Stomach (tissue), 9 donors: Measurements from ENCODE around the gene ZFHX3. TPM values are rescaled to one million over a fixed set of nuclear protein-coding genes. Genes with fewer than 3 reads are reported as not detected.

ENCODE experiments used
- DNase-seq, 2 donors: peaks; one replicate each; pipeline versions ENCODE4 v3.0.0 to v3.0.0-alpha.2; 2013 to 2019
- H3K27ac ChIP-seq, 5 donors: fragments of 200-600 bp in 4 of 5; sonication (generic) in 4 of 5; one replicate each; pipeline ENCODE4 v1.5.1; 2013 to 2019; ENCODE audit warnings: mild to moderate bottlenecking in 1 of 5, moderate library complexity in 1 of 5
- H3K27me3 ChIP-seq, 3 donors: fragments of 200-600 bp; sonication (generic); one replicate each; pipeline ENCODE4 v1.5.1; 2017 to 2019; ENCODE audit warnings: mixed run types in 1 of 3
- H3K36me3 ChIP-seq, 4 donors: fragments of 200-600 bp; sonication (generic); 1 replicate in 3 of 4; 2 replicates in 1 of 4; pipeline ENCODE4 v1.5.1; 2016 to 2019
- H3K4me1 ChIP-seq, 4 donors: fragments of 200-600 bp; sonication (generic); one replicate each; pipeline ENCODE4 v1.5.1; 2016 to 2019
- H3K4me3 ChIP-seq, 4 donors: fragments of 200-600 bp; sonication (generic) in 3 of 4; one replicate each; pipeline ENCODE4 v1.5.1; 2016 to 2019; ENCODE audit warnings: mild to moderate bottlenecking in 1 of 4
- H3K9me3 ChIP-seq, 4 donors: fragments of 200-600 bp; sonication (generic); one replicate each; pipeline ENCODE4 v1.5.1; 2016 to 2019
- CTCF ChIP-seq, 7 experiments: fragments of 450-650 bp in 4 of 7; fragments of 200-600 bp in 3 of 7; sonication (generic) in 3 of 7; IDR thresholded peaks; one replicate each; pipeline ENCODE4 v1.5.1; 2016 to 2019; ENCODE audit warnings: antibody characterized with exemption in 7 of 7, control low read depth in 2 of 7, mild to moderate bottlenecking in 1 of 7
- EP300 ChIP-seq: sonication (generic); formaldehyde crosslinking; IDR thresholded peaks from one replicate; pipeline ENCODE4 v1.6.1; 2017; ENCODE audit warnings: antibody characterized with exemption
- POLR2A ChIP-seq, 4 donors: fragments of 450-650 bp; IDR thresholded peaks; one replicate each; pipeline ENCODE4 v1.6.1; 2016; ENCODE audit warnings: antibody characterized with exemption in 4 of 4, control low read depth in 2 of 4, mild to moderate bottlenecking in 1 of 4, moderate library complexity in 1 of 4
- POLR2AphosphoS5 ChIP-seq, 3 donors: sonication (generic); formaldehyde crosslinking; IDR thresholded peaks; one replicate each; pipeline ENCODE4 v1.6.1; 2016; ENCODE audit warnings: antibody characterized with exemption in 3 of 3
- WGBS, 5 donors: extraction: QIAGEN DNeasy Blood & Tissue Kit in 3 of 5; methylation state at CpG; one replicate each; pipeline versions ENCODE4 v1.1.5 to v1.1.7; 2013 to 2018; 5-methylcytosine and 5-hydroxymethylcytosine counted together
- intact Hi-C: fragments of 100-400 bp; cut with DNase I; formaldehyde crosslinking; loops from one replicate; pipeline ENCODE4 v1.15.1; 2023; ENCODE audit warnings: low total_unique reads
- polyA plus RNA-seq, 3 donors: library from polyadenylated mRNA; stranded (reverse); fragments of 200-250 nt; gene quantifications; one replicate each; pipeline ENCODE4 v1.2.3, GENCODE V29; 2013
- total RNA-seq, 5 donors: library from RNA; depleted of rRNA; stranded (reverse); fragments of >200 nt; gene quantifications; one replicate each; pipeline versions ENCODE4 v1.1.0 to v1.2.3, GENCODE V29; 2014 to 2016
- donor health status: healthy with polysubstance abuse.
- donor health status: Bipolar disorder and iron deficiency.
- donor health status: healthy.

The ZFHX3 gene
- total and polyA plus RNA-seq, 8 donors = 1.1 to 27.5 (median 11.8) TPM

DNA sequence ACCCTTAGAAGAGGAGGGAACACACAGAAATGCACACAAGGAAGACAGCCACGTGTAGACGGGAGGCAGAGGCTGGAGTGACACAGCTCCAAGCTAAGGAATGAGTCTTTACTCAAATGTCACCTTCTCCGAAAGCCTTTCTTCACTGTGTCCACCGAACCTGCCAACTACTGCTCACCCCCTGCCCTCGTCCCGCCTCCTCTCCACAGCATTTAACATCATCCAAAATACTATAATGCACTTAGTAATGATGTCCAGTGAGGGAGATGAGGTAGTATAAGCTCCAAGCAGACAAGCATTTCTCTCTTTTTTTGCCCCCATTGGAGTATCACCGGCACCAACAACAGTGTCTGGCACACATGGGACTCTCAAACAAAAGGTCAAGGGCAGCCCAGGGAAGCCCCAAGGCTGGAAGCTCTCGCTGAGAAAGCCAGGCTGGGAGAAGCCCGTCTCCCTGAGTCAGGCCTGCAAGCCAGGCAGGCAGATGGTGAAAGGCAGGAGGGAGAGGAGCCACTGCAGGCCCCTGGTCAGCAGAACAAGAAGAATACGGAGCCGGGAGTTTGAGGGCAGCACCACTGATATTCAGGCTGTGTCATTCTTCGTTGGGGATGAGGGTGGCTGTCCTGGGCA, 25.9 kb downstream of the ZFHX3 start:
- Histone ChIP-seq H3K4me3 (no peak overlapping the region), H3K9me3 (no peaks in the 10 kb centered on the region), H3K36me3 (no peaks in the 10 kb centered on the region), H3K4me1 (peaks cover 38 to 75% (median 51%) of the 10 kb centered on the region in 4 donors), H3K27ac (no peak overlapping the region), H3K27me3 (no peaks in the 10 kb centered on the region)
- DNase-seq = no peak
- WGBS, 5 donors = 77 to 93% (median 90%) methylated on average over 12 of the region's 12 CpGs
- intact Hi-C loops = no loop called here
- no peak for TF ChIP-seq POLR2AphosphoS5 (IDR thresholded peaks at IDR 0.05)
- TF ChIP-seq CTCF (IDR thresholded peaks at IDR 0.05) = no peak
- TF ChIP-seq EP300 = no peak
- TF ChIP-seq POLR2A (IDR thresholded peaks at IDR 0.05) = no peak

- peak; percentile 90 to 91 for DNase-seq
- no peaks in the 10 kb centered on the region for H3K9me3 ChIP-seq
- TF ChIP-seq EP300 (no peak), CTCF (IDR thresholded peaks at IDR 0.05) (no peak), POLR2AphosphoS5 (IDR thresholded peaks at IDR 0.05) (peak in 2 of 3 donors; percentile 50 to 89)
- H3K4me3 ChIP-seq = no peak overlapping the region
- peak overlapping the region in 4 of 5 donors; percentile 43 to 80 (median 63) for H3K27ac ChIP-seq
- intact Hi-C loops = no loop called here
- peaks cover 52 to 78% (median 60%) of the 10 kb centered on the region in 4 donors for H3K4me1 ChIP-seq
- no peaks in the 10 kb centered on the region for H3K36me3 ChIP-seq
- no peaks in the 10 kb centered on the region for H3K27me3 ChIP-seq
- 22 to 45% (median 39%) methylated on average over 12 of the region's 12 CpGs for WGBS, 5 donors
Observed at GRCh38 chr16:73020409-73020884, 27.5 kb downstream of the ZFHX3 start.

DNA sequence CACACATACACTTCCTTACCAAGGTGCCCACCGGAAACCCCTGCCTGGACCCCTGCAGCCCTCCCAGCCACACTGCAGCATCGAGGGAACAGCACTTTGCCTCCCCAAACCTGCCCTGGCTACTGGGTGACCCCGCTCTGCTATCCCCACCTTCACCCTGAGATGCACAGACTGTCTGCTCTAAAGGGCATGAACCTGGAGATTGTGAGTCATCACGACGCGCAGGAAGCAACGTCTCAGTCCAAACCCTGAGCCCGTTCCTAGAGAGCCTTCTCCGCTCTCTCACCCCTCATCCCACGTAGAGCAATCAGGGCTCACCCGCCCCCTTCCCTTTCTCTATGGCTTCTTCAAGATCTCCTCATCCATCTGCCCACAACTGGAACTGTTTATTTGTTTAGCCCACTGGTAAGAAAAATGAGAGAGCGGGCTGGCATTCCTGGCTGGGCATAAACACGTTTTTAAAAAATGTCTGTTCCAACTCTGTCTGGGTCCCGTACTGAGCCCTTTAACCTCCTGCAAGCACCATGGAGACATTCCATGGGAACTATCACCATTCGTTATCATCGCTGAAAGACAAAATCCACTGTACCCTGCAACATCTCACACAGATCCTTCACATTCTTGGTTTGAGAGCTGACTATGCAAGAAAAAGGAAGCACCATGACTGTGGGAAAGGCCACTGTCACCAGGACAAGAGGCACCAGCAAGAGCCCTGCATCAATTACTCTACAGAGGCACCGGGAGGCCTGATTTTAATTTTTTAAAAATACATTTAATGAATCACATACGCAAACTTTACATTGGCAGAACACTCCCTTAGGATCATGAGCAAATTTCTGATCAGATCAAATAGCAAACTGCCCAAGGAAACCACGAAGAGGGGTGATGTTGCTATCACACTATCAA, 28.2 kb downstream of the ZFHX3 start:
- no peaks in the 10 kb centered on the region for H3K9me3 ChIP-seq
- no peaks in the 10 kb centered on the region for H3K36me3 ChIP-seq
- H3K27ac ChIP-seq = peak overlapping the region; percentile 37 to 80 (median 62)
- no peak overlapping the region for H3K4me3 ChIP-seq
- no peaks in the 10 kb centered on the region for H3K27me3 ChIP-seq
- TF ChIP-seq POLR2A (IDR thresholded peaks at IDR 0.05) (no peak), POLR2AphosphoS5 (IDR thresholded peaks at IDR 0.05) (no peak), CTCF (IDR thresholded peaks at IDR 0.05) (no peak), EP300 (no peak)
- intact Hi-C loops = no loop called here
- 57 to 71% (median 67%) methylated on average over 18 to 19 of the region's 19 CpGs for WGBS, 5 donors
- peak in 1 of 2 donors; percentile 43 for DNase-seq
- peaks cover 47 to 77% (median 58%) of the 10 kb centered on the region in 4 donors for H3K4me1 ChIP-seq

- TF ChIP-seq POLR2AphosphoS5 (IDR thresholded peaks at IDR 0.05) = no peak
- TF ChIP-seq CTCF (IDR thresholded peaks at IDR 0.05) = no peak
- TF ChIP-seq EP300 = no peak
- TF ChIP-seq POLR2A (IDR thresholded peaks at IDR 0.05) = no peak
- Histone ChIP-seq H3K36me3 (no peaks in the 10 kb centered on the region), H3K9me3 (no peaks in the 10 kb centered on the region), H3K27ac (peak overlapping the region in 4 of 5 donors; percentile 43 to 80 (median 63)), H3K27me3 (no peaks in the 10 kb centered on the region), H3K4me3 (no peak overlapping the region), H3K4me1 (peaks cover 42 to 69% (median 54%) of the 10 kb centered on the region in 4 donors)
- WGBS, 5 donors = 80 to 91% (median 82%) methylated on average over 9 to 19 of the region's 19 CpGs
- intact Hi-C loops = no loop called here
- DNase-seq = no peak
Observed at GRCh38 chr16:73018821-73019456, 29.0 kb downstream of the ZFHX3 start.
